T47D (cell line): Measurements from ENCODE around the gene SPATA6L.

Experiments used
- DNase-seq, 2 experiments: peaks; one replicate each; pipeline versions ENCODE4 v3.0.0 to v3.0.0-alpha.2; 2011 to 2012; ENCODE audit warnings: low read depth in 1 of 2, low spot score in 1 of 2
- JUND ChIP-seq: IDR thresholded peaks from 2 replicates; pipeline ENCODE4 v1.6.1; 2012; ENCODE audit warnings: low read depth
- in situ Hi-C: cut with HindIII; loops from 2 replicates; pipeline ENCODE4 v1.10.0; 2016; ENCODE audit warnings: low sequenced_read_pairs, low pct_unique_long_range_greater_than_20kb

The SPATA6L gene

GRCh38 chr9:4666042-4666699 is at the start of gene SPATA6L:
Gene SPATA6L (minus strand): TSS chr9:4666480. CDS start chr9:4666250, 230 bp downstream.
- in situ Hi-C loops = no loop called here
- TF ChIP-seq JUND = no peak
- DNase-seq = peak; percentile 41 to 67

GRCh38 chr9:4714266-4715016 is 48.2 kb upstream of the SPATA6L start:
- in situ Hi-C loops = no loop called here
- TF ChIP-seq JUND = no peak
- no peak for DNase-seq

- no peak for DNase-seq
- in situ Hi-C loops = no loop called here
Measured at GRCh38 chr9:4713849-4714248, 47.6 kb upstream of the SPATA6L start.

GRCh38 chr9:4709380-4709779 is 43.1 kb upstream of the SPATA6L start:
- in situ Hi-C loops = no loop called here
- TF ChIP-seq JUND = no peak
- DNase-seq = no peak

More at GRCh38 chr9:4713849-4714248, 47.6 kb upstream of the SPATA6L start:
- TF ChIP-seq JUND = no peak

- in situ Hi-C loops = no loop called here
- no peak for DNase-seq
- TF ChIP-seq JUND = no peak
Measured at GRCh38 chr9:4706971-4707622, 40.8 kb upstream of the SPATA6L start.

- DNase-seq = no peak
- in situ Hi-C loops = no loop called here
- TF ChIP-seq JUND = no peak
Measured at GRCh38 chr9:4706021-4706420, 39.7 kb upstream of the SPATA6L start.

- TF ChIP-seq JUND = no peak
- no peak for DNase-seq
- in situ Hi-C loops = no loop called here
Measured at GRCh38 chr9:4704129-4704528, 37.8 kb upstream of the SPATA6L start.

- TF ChIP-seq JUND = no peak
- in situ Hi-C loops = no loop called here
- DNase-seq = no peak
Measured at GRCh38 chr9:4701526-4701925, 35.2 kb upstream of the SPATA6L start.

GRCh38 chr9:4700932-4701331 is 34.7 kb upstream of the SPATA6L start:
- in situ Hi-C loops = no loop called here
- no peak for TF ChIP-seq JUND
- DNase-seq = no peak

- TF ChIP-seq JUND = no peak
- no peak for DNase-seq
- in situ Hi-C loops = no loop called here
Measured at GRCh38 chr9:4700091-4700490, 33.8 kb upstream of the SPATA6L start.

GRCh38 chr9:4691795-4692194 is 25.5 kb upstream of the SPATA6L start:
- DNase-seq = no peak
- no peak for TF ChIP-seq JUND
- in situ Hi-C loops = no loop called here

GRCh38 chr9:4690144-4690543 is 23.9 kb upstream of the SPATA6L start:
- in situ Hi-C loops = no loop called here

GRCh38 chr9:4689687-4690104 is 23.4 kb upstream of the SPATA6L start:
- peak in 1 of 2 experiments; percentile 12 for DNase-seq
- TF ChIP-seq JUND = no peak
- in situ Hi-C loops = no loop called here

More at GRCh38 chr9:4690144-4690543, 23.9 kb upstream of the SPATA6L start:
- no peak for TF ChIP-seq JUND
- no peak for DNase-seq

- in situ Hi-C loops = no loop called here
- no peak for TF ChIP-seq JUND
- no peak for DNase-seq
Measured at GRCh38 chr9:4689021-4689420, 22.7 kb upstream of the SPATA6L start.
